Keratinocyte (primary cell): ENCODE results near the gene ALX1.

Experiments
- CTCF ChIP-seq, 3 experiments: IDR thresholded peaks in 1 of 3; conservative IDR thresholded peaks in 1 of 3; optimal IDR thresholded peaks in 1 of 3; 2 replicates in 2 of 3; 3 replicates in 1 of 3; pipeline versions ENCODE3 to v1.5.1; 2011; ENCODE audit warnings: low read length in 3 of 3, mild to moderate bottlenecking in 3 of 3, moderate library complexity in 2 of 3, control low read depth in 1 of 3, inconsistent platforms in 1 of 3; ENCODE audit not compliant: insufficient read depth in 2 of 3; ENCODE audit errors: extremely low read depth in 1 of 3
- EZH2 ChIP-seq: IDR thresholded peaks from one replicate; pipeline ENCODE4 v1.6.1; 2012; ENCODE audit warnings: inconsistent platforms, mild to moderate bottlenecking, low read length, moderate library complexity

- TF ChIP-seq CTCF (optimal IDR thresholded peaks at IDR 0.05 in 1 of 3, IDR thresholded peaks at IDR 0.05 in 1 of 3, conservative IDR thresholded peaks at IDR 0.05 in 1 of 3; ENCODE audit: extremely low read depth in 1 of 3, insufficient read depth in 2 of 3, low read length in 3 of 3) (no peak), EZH2 (no peak)
Observed at GRCh38 chr12:85348779-85349178, 68.8 kb downstream of the ALX1 start.
